Fibroblast of villous mesenchyme (primary cell): ENCODE results near the gene VPS13D. TPM values are rescaled to one million over a fixed set of nuclear protein-coding genes. Genes with fewer than 3 reads are reported as not detected.

Source experiments
- DNase-seq: peaks from one replicate; pipeline ENCODE4 v3.0.0-alpha.2; 2010; ENCODE audit warnings: low read depth
- H3K4me3 ChIP-seq: 2 replicates; pipeline ENCODE4 v1.5.1; 2011; ENCODE audit warnings: low read depth, mild to moderate bottlenecking, low read length
- CTCF ChIP-seq: IDR thresholded peaks from 2 replicates; pipeline ENCODE4 v1.5.1; 2012; ENCODE audit warnings: low read depth, mild to moderate bottlenecking, low read length; ENCODE audit not compliant: insufficient read depth
- small RNA-seq: library from RNA; depleted of rRNA; stranded (forward); fragments of <200 nt; gene quantifications from one replicate; pipeline ENCODE3, GENCODE V24; 2012
- total RNA-seq: library from RNA; depleted of rRNA; stranded (reverse); fragments of >200 nt; gene quantifications from 2 replicates; pipeline ENCODE4 v1.2.3, GENCODE V29; 2012

Gene VPS13D
- total RNA-seq, 1 donor: 55.3 TPM

- no peak for TF ChIP-seq CTCF
- DNase-seq: peak; percentile 97
- no peak overlapping the region for H3K4me3 ChIP-seq
Observed at GRCh38 chr1:12556368-12556930, 326.6 kb downstream of the VPS13D start.

DNA sequence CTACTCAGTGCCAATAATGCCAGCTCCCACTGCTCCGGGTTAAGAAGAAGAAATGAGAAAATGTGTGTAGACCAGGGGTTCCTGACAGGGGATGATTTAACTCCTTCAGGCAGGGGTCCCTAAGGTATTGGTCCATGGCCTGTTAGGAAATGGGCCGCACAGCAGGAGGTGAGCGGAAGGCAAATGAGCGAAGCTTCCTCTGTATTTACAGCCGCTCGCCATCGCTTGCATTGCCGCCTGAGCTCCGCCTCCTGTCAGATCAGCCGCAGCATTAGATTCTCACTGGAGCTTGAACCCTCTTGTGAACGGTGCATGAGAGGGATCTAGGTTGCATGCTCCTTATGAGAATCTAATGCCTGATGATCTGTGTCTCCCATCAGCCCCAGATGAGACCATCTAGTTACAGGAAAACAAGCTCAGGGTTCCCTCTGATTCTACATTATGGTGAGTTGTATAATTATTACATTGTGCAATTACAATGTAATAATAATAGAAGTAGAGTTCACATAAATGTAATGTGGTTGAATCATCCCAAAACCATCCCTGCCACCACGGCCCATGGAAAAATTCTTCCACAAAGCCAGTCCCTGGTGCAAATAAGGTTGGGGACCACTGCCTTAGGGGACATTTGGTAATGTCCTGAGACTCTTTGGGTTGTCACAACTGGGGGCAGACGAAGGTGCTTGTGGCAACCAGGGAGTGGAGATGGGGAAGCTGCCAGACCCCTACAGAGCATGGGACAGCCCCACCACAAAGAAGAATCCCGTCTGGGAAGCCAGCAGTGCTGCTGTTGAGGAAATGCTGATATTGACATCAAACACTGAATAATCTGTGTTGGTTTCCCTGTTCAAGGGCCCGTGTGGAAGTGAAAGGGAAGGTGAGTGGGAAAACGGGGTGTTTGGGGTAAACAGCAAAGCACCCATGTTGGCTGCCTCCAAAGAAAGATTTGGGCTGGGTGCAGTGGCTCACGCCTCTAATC lies 327.4 kb downstream of the VPS13D start:
- no peak overlapping the region for H3K4me3 ChIP-seq
- no peak for TF ChIP-seq CTCF
- peak; percentile 28 for DNase-seq

DNA sequence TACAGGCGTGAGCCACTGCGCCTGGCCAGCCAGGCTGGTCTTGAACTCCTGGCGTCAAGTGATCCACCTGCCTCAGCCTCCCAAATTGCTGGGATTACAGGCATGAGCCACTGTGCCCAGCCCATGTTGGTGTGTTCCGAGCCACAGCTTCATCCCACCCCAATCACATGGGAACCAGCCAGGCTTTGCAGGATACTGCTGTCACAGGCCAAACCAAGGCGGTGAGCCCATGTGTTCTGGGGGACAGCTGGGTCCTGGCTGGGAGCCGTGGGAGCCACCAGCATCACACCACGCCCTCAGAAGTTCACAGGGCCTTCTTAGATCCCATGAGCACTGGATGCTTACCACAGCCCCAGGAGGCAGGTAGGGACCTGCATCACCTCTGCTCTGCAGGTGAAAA lies 331.3 kb downstream of the VPS13D start:
- TF ChIP-seq CTCF: no peak
- DNase-seq: no peak
- no peak overlapping the region for H3K4me3 ChIP-seq

Small RNAs within 50 kb of the gene (small RNA-seq; reads per million reads assigned to genes)
- gene MIR4632 (not detected), gene RF00156 (not detected), gene SNORA59A (not detected)

Other genes with a start within 250 kb of the VPS13D start
- gene MFN2, start 249.6 kb upstream of the VPS13D start, total RNA-seq: 52.5 and 66.1 TPM in 2 replicates
- gene MIIP, start 210.5 kb upstream of the VPS13D start, total RNA-seq: 32.0 and 34.8 TPM in 2 replicates
- under 0.01 and 0.86 TPM in 2 replicates for gene TNFRSF8, start 166.7 kb upstream of the VPS13D start, total RNA-seq
- gene TNFRSF1B, start 63.0 kb upstream of the VPS13D start, total RNA-seq: 8.7 and 25.9 TPM in 2 replicates